ENCODE measurements around the gene ZZZ3.

ZZZ3 gene

DNA sequence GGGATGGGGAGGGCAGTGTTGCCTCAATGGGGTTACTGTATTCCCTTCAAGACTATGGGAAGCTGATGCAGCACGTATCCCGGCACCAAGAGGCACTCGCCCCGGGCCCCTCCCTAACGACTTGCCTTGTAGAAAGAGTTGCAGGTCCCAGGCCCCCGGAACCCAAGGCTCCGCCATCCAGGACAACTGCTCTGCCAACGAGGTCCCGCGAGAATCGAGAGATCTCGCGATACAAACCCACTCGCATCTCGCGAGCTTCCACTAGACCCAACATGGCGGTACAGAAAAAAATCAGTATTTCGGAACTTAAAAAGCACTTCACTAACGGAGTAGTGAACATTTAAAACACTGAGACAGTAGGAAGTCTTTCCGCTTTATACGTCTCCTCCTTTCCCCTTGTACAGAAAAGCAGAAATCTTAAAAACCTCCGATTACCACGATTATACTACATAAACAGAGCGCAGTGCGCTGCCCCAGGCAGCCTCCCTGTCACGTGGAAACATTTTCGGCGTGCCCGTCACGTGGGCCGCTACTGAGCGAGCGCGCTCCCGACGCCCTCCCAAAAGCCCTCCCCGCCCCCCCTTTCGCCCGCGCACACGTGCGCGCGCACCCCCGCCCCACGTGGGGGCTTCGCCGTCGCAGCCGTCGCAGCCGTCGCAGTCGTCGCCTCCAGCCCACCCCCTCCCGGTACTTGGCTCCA lies at the start of gene ZZZ3 (continued):
- TF ChIP-seq ZXDB (tag by site-specific recombination; IDR thresholded peaks at IDR 0.05) (peak; percentile 87), TRIM28 (IDR thresholded peaks at IDR 0.05; ENCODE audit: borderline replicate concordance, low read length) (no peak; the same call in 1 of the 2 replicates), ZNF777 (tag by site-specific recombination; IDR thresholded peaks at IDR 0.05; ENCODE audit: borderline replicate concordance) (no peak), ZBTB10 (tag by site-specific recombination; IDR thresholded peaks at IDR 0.05) (no peak), SCRT1 (tag by site-specific recombination; IDR thresholded peaks at IDR 0.05; ENCODE audit: borderline replicate concordance) (no peak), ZNF221 (tag by site-specific recombination; IDR thresholded peaks at IDR 0.05; ENCODE audit: borderline replicate concordance) (no peak), ZNF155 (tag by site-specific recombination; IDR thresholded peaks at IDR 0.05) (no peak), MZF1 (tag by site-specific recombination; IDR thresholded peaks at IDR 0.05; ENCODE audit: borderline replicate concordance) (no peak), GLIS2 (tag by site-specific recombination; IDR thresholded peaks at IDR 0.05) (0 out of 2 replicates have a peak, but pooled peaks have one; percentile 48), PATZ1 (tag by site-specific recombination; IDR thresholded peaks at IDR 0.05) (peak; percentile 82), ZNF585B (tag by site-specific recombination; IDR thresholded peaks at IDR 0.05) (no peak), GLI2 (tag by site-specific recombination; IDR thresholded peaks at IDR 0.05; ENCODE audit: borderline replicate concordance, low read depth) (no peak), ZFP3 (tag by site-specific recombination; IDR thresholded peaks at IDR 0.05; ENCODE audit: low read depth) (no peak), ZNF626 (tag by site-specific recombination; IDR thresholded peaks at IDR 0.05) (no peak), ZNF169 (tag by site-specific recombination; IDR thresholded peaks at IDR 0.05) (no peak), ZNF19 (tag by site-specific recombination; IDR thresholded peaks at IDR 0.05; ENCODE audit: low read depth) (no peak), FEZF1 (tag by site-specific recombination; IDR thresholded peaks at IDR 0.05) (no peak), ZNF513 (tag by site-specific recombination; IDR thresholded peaks at IDR 0.05) (no peak), KLF9 (tag by site-specific recombination; IDR thresholded peaks at IDR 0.05; ENCODE audit: low read depth) (no peak)
- TF ChIP-seq, protein P1, sequence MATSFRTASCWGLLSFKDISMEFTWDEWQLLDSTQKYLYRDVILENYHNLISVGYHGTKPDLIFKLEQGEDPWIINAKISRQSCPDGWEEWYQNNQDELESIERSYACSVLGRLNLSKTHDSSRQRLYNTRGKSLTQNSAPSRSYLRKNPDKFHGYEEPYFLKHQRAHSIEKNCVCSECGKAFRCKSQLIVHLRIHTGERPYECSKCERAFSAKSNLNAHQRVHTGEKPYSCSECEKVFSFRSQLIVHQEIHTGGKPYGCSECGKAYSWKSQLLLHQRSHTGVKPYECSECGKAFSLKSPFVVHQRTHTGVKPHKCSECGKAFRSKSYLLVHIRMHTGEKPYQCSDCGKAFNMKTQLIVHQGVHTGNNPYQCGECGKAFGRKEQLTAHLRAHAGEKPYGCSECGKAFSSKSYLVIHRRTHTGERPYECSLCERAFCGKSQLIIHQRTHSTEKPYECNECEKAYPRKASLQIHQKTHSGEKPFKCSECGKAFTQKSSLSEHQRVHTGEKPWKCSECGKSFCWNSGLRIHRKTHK (tag by site-specific recombination; IDR thresholded peaks at IDR 0.05) = no peak
- TF ChIP-seq, protein P2, sequence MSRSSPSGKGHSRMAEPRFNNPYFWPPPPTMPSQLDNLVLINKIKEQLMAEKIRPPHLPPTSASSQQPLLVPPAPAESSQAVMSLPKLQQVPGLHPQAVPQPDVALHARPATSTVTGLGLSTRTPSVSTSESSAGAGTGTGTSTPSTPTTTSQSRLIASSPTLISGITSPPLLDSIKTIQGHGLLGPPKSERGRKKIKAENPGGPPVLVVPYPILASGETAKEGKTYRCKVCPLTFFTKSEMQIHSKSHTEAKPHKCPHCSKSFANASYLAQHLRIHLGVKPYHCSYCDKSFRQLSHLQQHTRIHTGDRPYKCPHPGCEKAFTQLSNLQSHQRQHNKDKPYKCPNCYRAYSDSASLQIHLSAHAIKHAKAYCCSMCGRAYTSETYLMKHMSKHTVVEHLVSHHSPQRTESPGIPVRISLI (tag by site-specific recombination; IDR thresholded peaks at IDR 0.05) = peak; percentile 99

All from HEK293 (cell line).